GM21390 (cell line): ENCODE data around the gene MYL12B.
"Not testable (repeated sequence)": the region's sequence is repeated elsewhere in the genome, so short reads cannot be mapped to it uniquely, and the experiment has no call there.

Experiments
- ATAC-seq: cut with Tn5 transposase; IDR thresholded peaks from one replicate; pipeline ENCODE4 v1.9.1; 2021; ENCODE audit not compliant: unreplicated experiment

Gene MYL12B

DNA sequence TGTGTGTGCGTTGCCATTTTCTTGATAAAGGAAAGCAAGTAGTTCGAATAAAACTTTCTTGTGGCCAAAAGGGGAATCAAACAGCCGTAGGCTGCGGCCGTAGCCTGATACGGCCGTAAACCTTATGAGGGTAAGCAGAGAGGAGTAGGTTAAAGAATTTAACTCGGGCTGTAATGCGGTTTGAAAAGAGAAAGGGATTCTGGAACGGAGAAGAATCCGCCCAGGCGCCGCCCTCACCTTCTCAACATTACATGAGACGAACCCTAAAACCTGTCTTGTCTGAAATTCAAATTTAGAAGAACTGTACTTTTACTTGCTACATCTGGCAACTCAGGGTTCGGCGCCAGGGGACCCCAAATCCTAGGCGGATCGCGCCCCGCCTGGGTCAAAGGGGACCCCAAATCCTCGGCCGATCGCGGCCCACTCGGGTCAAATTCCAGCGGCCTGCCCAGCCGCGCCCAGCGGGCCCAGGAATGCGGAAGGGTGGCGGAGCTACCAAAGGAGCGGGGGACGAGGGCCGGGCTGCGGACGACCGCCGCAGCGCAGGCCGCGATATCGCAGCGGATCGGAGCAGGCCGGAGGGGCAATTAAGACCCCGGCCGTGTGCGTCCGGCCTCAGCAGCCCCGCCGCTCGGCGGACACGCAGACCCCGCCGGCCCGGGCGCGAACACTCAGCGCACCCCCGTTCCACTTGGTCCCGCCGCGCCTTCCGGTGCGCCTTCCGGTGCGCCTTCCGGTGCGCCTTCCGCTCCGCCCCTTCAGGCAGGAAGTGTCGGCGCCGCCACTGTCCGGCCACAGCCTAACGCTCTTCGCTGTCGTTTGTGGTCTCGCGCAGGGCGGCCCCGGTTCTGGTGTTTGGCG, at the start of gene MYL12B:
Gene MYL12B, plus strand, starts transcription at position 761 of the 861 bp plus-strand sequence. CDS start 10,766 bp downstream, outside the sequence.
- ATAC-seq = peak; percentile 85

DNA sequence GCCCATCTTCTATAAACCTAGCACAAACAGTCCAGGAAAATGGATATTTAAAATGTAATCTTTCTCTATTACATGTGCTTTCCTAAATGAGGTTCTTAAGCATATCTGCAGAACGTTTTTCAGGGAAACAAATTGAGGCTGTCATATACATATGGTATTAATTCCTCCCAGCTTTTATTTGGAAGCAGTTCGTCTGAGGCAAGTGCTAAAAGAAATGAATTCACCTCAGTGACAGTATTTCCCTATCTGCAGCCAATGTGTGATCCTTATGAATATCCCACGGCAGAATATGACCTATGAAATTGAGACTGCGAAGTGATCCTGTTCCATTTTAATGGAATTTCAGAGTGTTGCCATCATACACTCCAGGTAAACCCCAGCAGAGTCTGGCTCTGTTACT, 49.3 kb upstream of the MYL12B start:
- no peak for ATAC-seq

DNA sequence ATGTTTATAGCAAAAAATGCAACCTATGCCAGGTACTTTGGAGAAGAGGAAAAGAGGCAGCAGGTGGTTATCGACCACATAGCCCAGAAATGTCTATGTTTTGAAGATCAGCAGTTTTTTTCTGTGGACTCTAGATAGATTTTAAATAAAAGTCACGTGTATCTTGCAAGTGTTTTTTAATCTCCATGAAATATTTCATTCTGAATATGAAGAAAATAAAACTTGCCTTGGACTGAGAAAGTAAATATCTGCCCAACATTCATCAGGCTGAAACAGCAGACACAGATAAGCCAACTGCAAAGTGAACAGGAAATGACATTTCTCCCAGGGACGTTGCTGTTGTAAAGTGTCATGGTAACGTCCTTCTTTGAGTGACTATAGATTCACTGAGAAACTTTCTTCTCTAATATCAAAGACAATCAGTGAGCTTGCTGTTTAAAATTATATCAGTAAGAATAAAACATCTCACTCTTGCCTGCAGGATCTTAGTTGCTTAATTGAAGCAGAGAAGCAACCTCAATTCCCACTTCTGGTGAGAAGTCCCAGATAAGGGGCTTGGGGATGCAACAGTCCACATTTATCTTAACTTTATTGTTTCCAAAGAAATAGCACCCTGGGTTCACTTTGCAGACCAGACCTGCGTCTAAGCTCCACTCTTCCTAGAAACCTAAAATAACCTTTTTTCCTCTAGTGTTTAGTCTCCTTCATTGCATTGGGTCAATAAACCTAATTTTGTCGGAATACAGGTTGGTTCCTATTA, 48.5 kb upstream of the MYL12B start:
- ATAC-seq = no peak

DNA sequence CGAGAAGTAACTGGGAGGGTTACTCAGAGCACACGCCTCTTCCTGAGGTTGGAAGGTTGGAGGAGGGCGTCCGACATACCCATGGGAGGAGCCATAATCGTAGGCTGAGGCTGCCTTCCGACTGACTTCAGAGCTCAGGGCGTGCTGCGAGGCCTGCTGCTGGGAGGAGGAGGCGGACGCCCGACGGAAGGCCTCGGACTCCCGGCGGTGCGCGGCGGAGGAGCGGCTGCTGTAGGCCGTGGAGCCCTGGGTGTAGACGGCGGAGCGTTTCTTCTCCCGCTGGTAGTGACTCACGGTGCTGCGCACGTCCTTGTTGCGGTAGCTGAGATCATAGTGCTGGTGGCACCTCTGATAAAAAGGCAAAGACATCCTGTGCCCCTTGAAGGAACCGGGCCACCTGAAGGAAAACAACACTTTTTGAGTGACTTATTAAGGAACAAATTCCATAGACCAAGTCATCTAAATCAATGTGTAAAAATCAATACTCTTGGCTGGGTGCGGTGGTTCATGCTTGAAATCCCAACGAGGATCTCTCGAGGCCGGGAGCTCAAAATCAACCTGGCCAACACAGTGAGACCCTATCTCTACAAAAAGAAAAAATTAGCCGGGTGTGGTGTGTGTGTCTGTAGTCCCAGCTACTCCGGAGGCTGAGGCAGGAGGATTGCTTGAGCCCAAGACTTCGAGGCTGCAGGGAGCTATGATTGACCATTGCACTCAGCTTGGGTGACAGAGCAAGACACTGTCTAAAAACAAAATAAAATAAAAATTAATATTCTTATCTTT, 46.9 kb upstream of the MYL12B start:
- no peak for ATAC-seq

DNA sequence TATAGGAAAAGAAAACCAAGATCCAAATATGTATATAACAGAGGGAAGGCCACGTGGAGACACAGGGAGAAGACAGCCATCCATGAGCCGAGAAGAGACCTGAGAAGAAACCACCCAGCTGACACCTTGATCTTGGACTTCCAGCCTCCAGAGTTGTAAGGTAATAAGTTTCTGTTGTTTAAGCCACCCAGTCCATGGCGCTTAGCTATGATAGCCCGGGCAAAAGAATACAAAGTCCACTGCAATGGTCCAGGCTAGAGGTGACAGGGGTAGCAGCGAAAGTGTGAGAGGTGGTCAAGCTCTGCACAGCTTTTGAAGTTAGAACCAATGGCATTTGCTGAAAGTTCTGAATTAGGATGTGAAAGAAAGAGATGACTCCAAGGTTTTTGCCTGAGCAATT, 44.9 kb upstream of the MYL12B start:
- ATAC-seq = no peak

DNA sequence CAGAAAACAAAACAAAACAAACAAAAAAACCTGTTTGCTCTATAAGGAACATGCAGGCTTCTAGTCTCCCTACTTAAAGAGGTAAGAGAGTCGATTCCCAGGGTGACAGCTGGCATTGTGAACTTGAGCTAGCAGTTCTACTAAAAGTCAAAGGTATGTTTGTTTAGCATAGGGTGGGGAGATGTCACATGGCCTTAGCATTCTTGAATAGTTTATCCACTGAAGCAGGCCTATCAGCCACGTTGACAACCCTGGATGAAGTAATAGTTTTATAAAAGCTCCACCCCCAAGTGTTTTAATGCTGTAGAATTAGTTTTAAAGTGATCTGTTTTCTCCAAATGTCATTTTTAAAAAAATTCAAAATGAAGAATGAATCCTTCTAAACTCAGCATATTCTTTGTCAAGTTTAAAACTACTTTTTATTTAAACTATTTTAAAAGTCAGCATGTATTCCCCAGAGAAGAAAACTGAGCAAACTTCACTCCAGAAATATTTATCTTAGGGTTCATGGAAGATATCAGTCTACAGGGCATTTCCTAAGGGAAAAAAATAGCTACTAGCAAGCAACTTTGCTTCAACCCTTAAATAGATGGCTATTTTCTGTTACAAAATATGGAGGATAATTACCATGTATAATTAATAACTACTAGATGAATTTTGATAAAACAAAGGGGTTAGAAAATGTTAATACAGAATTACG, 43.8 kb upstream of the MYL12B start:
- ATAC-seq = no peak

DNA sequence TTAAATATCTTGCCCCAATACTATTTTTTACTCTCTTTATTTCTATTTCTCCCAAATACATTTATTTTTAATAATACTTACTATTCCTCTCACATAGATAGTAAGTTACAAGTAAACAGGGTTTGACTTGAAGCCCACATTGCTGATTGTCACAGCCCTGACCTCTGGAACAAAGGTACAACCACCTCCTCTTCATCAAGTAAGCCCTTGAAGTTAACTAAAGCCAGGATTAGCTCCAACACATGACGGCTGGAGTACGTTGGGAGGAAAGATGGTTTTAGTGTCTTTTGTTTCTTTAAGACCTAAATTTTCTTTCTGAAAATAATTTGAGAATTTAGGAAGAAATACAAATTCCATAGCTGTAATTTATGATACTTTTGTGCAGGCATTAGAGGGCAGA, 43.1 kb upstream of the MYL12B start:
- no peak for ATAC-seq

DNA sequence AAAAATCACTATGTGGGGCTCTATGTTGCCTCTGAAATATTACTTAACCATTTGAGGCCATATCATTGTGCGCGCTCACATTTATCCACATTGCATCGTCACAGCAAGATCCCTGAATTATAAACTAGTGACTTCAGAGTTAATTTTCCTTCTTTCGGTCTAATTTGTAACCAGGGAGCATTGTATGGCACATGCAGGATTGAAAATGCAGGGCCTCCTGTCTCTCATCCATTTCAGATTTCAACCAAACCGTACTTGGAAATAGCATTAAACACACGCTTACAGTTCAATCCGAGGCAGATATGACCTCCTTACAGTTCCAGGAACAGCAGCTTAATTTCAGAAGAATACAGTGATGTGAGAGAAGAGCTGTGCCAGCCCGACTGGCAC, 42.7 kb upstream of the MYL12B start:
- no peak for ATAC-seq

DNA sequence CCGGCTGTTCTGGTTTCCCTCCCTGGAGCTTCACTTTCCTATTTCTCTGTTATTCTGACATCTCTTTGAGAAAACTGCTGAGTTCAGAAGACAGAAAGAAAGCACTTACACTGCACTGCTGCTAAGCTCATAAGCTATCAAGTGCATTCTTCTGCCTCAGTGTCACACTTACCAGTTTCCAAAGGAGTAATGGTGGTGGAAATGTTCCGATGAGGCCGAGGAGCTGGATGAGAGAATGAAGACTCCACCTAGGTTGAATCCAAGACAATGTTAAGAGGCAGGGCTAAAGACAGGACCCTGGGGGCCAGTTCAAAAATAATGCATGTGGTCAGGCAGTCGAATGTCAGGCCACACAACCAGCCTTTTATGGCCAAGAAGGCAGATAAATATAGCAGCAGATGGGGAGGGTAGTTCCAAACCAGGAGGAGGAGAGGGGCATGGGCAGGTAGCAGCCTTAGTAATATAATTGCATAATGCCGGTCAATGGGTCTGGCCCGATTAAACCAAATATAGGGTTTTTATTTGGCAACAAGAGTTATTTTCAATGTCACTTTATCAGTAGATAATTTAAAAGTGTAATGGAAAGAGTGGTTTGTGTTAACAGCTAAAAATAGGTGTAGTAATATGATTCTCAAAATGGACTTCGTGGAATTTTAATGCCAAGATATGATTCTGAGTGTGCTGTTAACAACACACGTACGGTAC, 42.1 kb upstream of the MYL12B start, which contains the start of gene MYOM1:
Gene MYOM1, minus strand, starts transcription at position 338 of the 705 bp plus-strand sequence. CDS start 4,745 bp downstream, outside the sequence.
- no peak for ATAC-seq

DNA sequence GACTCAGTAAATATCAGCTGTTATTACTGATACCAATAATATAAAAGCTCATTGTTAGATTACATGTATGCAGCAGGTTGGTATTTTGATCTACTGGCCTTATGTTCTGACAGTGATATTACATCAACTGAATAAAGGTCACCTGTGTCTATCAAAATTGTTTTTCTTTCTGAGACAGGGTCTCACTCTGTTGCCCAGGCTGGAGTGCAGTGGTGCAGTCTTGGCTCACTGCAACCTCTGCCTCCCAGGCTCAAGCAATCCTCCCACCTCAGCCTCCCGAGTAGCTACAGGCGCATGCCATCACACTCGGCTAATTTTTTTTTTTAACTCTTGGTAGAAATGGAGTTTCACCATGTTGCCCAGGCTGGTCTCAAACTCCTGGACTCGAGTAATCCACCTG, 41.1 kb upstream of the MYL12B start:
- ATAC-seq = not testable (repeated sequence)

DNA sequence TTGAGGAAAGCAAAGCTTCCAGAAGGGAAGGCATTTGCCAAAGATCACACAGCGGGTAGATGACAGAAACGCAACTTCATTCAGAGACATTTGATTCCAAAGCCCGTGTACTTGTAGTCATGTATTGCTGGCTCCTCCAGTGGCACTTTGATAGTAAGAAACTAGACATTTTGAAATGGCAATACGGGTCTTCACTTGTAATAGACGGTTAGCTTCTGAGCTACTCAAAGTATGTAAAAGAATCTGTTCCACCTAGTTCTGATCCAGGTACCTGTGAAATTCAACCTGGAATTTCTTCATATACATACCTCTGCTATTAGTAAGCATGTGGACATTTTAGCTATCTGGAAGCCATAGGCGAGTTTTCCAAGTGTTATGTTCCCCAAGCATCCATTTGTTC, 40.4 kb upstream of the MYL12B start:
- ATAC-seq = no peak

DNA sequence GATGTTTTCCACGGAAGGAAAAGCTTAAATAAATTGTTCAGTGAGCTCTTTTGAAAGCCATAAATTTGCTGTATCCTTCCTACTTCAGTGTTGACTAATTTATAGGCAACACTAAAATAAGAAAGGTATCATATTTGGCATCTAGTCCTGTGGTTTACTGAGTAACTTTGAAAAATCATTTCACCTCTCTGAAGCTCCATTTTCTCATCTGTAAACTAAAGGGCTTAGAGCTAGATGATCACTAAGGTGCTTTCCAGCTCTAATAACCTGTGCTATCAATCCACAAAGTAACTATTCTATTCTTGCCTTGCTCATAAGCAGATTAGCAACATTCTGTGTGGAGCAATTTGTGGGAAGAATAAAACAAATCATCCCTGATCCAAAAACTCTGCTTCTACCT, 38.6 kb upstream of the MYL12B start:
- ATAC-seq = no peak

DNA sequence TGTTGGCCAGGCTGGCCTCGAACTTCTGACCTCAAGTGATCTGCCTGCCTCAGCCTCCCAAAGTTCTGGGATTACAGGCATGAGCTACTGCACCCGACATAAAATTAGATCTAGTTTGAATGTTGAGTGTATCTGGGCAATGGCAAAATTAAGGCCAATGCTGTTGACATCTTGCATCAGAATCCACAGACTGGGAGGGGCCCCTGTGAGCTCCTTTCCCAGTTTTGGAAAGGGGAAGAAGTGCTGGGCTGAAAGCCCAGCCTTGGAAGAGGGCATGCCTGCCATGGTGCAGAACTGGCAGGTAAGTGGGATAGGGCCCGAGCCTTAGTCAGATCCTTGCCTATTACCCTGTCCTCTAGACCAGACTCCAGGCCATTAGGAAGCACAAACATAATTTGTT, 37.7 kb upstream of the MYL12B start:
- no peak for ATAC-seq

DNA sequence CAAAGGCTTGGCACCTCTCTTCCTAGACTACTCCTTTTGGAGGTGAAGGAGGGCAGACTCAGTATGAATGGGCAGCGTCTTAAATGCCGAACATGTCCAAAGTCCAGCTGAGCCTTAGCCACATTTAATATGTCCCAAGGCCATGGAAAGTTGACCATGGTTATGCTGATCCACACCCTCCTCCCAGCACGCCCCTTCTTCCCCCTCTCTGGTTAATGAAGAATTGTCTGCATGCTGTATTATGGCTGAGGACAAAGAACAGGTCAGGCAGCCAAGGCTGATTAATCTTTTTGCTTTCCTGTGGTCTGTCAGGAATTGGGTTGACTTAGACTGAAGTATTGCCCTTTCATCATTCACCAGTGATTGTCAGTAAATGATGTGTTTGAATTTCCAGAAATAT, 36.3 kb upstream of the MYL12B start:
- ATAC-seq = no peak

DNA sequence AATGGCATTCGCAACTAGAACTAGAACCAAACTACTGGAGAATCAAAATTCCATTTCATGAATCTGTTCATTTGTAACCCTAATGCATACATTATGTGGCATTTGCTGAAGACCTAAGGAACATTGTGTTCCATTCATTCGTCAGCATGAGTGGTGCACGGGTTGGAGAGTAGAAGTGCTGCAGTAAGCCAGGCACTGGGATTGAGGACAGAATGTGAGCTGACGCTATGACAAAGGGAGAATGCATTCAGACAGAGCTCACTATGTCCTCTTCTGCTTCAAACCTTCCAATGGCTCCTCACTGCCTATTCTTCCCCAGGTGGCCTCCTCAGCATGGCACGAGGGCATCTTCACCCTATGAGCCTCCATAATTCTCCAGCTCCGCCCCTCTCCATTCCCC, 35.9 kb upstream of the MYL12B start:
- no peak for ATAC-seq

DNA sequence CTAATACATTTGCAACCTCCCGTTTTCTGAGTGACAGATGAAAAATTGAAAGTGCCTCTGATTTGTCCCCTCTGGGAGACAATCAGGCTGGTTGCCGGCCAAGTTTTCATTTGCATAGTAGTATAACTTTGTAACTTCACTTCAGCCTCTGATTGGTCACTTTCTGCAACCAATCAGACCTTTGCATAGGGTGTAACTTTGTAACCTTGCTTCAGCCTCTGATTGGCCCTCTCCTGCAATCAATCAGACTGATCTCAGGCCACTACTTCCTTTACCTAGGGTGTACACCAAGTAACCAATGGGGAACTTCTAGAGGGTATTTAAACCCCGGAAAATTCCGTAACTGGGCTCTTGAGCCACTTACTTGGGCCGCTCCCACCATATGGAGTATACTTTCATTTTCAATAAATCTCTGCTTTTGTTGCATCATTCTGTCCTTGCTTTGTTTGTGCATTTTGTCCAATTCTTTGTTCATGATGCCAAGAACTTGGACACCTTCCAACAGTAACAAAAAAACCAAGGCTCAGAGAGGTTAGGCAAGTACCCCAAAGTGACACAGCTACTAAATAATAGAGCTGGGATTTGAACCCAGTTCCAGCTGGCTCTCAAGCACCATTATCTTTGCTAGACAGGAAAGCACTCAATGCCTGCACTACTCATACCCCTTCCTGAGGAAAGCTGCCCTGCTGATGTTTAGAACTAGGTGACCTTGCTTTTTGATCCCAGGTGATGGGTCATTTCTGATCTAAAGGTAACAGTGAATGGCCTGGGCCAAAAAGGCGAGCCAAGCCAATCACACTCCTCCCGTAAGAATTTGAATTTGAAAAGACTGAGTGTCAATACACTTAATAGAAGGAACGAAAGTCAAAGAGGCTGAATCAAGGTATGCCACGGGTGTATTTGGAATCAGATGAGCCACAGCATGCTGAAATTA, 31.3 kb upstream of the MYL12B start:
- no peak for ATAC-seq

DNA sequence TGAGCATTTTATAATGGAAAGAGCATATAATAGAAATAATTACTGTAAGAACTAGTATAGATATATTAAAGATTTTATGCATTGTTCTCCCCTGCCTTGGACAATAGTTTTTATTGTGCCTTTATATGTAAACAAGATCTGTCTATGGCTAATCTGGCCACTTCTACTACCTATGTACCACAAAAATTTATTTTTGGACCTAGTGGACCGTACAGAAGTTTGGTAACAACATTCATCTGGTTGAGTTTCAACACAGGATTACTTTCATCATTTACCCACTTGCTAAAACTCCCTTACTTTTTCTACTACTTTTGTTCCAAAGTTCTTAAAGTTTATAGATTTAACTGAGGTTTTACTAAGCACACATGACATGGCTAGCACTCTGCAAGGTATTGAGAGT, 28.9 kb upstream of the MYL12B start:
- ATAC-seq = no peak

DNA sequence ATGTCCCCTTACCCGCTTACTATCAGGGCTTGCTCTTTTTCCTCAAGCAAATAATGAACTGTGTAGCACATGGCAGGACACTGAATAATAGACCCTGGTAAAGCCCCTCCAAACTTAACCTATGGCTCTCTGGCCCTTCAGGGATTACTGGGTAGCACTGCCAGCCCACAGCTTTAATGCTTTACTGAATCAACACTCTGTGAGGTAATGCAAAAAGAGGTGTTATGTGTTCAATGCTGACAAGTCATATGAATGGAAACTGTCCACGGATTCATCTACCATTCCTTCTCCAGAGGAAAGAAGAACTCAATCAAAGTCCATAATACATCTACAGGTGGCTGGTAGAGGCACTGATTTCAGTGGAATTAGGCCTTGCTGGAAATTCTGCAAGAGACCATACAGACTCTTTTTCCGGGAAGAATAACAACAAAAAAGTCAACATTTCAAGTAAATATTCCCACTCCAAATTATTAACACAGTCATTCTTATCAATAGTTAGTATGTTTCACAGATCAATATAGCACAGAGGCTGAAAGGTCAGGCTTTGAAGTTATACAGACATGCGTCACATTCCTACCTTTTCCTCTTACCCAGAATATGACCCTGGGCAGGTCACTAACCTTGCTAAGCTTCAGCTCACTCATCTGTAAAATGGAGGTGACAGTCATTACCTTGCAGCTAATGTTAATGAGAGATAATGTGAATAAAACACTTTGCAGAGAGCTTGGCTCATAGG, 28.3 kb upstream of the MYL12B start:
- ATAC-seq = no peak
